HFFc6 (cell line): ENCODE data around the gene RPS25. TPM values are rescaled to one million over a fixed set of nuclear protein-coding genes. Genes with fewer than 3 reads are reported as not detected.
"Not testable (repeated sequence)": the region's sequence is repeated elsewhere in the genome, so short reads cannot be mapped to it uniquely, and the experiment has no call there.

Experiments used
- DNase-seq: peaks from one replicate; pipeline ENCODE4 v3.0.0-alpha.2; 2018
- H3K27ac Mint-ChIP-seq: 2 replicates; pipeline ENCODE4 v1.8.0; 2020; ENCODE audit warnings: mild to moderate bottlenecking, mixed read lengths
- H3K27me3 Mint-ChIP-seq: 2 replicates; pipeline ENCODE4 v1.8.0; 2021; ENCODE audit warnings: mild to moderate bottlenecking, moderate library complexity, mixed read lengths; ENCODE audit not compliant: insufficient read depth
- H3K36me3 Mint-ChIP-seq: 2 replicates; pipeline ENCODE4 v1.8.0; 2021; ENCODE audit warnings: low read depth, mixed read lengths
- H3K4me1 Mint-ChIP-seq: 2 replicates; pipeline ENCODE4 v1.8.0; 2020; ENCODE audit warnings: low read depth, mixed read lengths
- H3K4me3 Mint-ChIP-seq: 2 replicates; pipeline ENCODE4 v1.8.0; 2020; ENCODE audit warnings: mild to moderate bottlenecking, moderate library complexity, mixed read lengths
- H3K9me3 Mint-ChIP-seq: 2 replicates; pipeline ENCODE4 v1.8.0; 2020; ENCODE audit warnings: mild to moderate bottlenecking, mixed read lengths
- total RNA-seq, 6 experiments: library from RNA; stranded (reverse); fragmentation: NEBNext Ultra II Directional; extraction: Animal tissue kit (Norgen Biotek cat#: 25700); gene quantifications; 2 replicates in 1 of 6; 3 replicates in 5 of 6; pipeline ENCODE4 v1.2.3, GENCODE V29; 2021
- TF ChIP-seq, protein P1 (sequence below): fragments of 200-600 bp; sonication (generic); IDR thresholded peaks from 2 replicates; pipeline ENCODE4 v1.5.0; 2021; ENCODE audit warnings: antibody characterized with exemption, mild to moderate bottlenecking

The RPS25 gene
- total RNA-seq, 6 experiments from 2014 or later, result 699 to 981 (median 857) TPM

DNA sequence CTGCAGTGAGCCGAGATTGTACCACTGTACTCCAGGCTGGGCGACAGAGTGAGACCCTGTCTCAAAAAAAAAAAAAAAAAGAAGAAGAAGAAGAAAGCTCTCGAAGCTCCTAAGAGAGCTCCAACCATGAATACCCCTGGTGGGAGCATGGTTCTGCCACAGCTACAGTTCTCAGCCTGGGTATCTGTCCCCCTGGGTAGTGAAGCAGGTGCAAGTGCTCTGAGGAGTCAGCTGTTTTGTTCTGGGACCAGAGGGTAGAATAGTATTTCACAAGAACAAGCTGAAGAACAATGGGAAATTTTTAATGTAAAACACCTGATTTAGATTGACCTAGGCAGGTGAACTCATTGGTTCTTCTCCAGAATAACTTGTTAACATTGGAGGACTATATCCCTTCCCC, 43.1 kb upstream of the RPS25 start:
- peaks cover 35% of the 10 kb centered on the region for H3K4me1 Mint-ChIP-seq
- H3K27me3 Mint-ChIP-seq, result no peaks in the 10 kb centered on the region; the same call in 1 of the 2 replicates

GRCh38 chr11:119059128-119059527, 41.0 kb upstream of the RPS25 start:
- H3K4me3 Mint-ChIP-seq, H3K9me3 Mint-ChIP-seq, DNase-seq, H3K27ac Mint-ChIP-seq, H3K27me3 Mint-ChIP-seq: not testable (repeated sequence)
- peaks cover 39% of the 10 kb centered on the region for H3K4me1 Mint-ChIP-seq
- H3K36me3 Mint-ChIP-seq, result peaks cover 11% of the 10 kb centered on the region

More for the DNA sequence above, 43.1 kb upstream of the RPS25 start:
- no peaks in the 10 kb centered on the region for H3K9me3 Mint-ChIP-seq
- H3K27ac Mint-ChIP-seq, result no peak overlapping the region; the same call in 1 of the 2 replicates
- TF ChIP-seq, protein P1, sequence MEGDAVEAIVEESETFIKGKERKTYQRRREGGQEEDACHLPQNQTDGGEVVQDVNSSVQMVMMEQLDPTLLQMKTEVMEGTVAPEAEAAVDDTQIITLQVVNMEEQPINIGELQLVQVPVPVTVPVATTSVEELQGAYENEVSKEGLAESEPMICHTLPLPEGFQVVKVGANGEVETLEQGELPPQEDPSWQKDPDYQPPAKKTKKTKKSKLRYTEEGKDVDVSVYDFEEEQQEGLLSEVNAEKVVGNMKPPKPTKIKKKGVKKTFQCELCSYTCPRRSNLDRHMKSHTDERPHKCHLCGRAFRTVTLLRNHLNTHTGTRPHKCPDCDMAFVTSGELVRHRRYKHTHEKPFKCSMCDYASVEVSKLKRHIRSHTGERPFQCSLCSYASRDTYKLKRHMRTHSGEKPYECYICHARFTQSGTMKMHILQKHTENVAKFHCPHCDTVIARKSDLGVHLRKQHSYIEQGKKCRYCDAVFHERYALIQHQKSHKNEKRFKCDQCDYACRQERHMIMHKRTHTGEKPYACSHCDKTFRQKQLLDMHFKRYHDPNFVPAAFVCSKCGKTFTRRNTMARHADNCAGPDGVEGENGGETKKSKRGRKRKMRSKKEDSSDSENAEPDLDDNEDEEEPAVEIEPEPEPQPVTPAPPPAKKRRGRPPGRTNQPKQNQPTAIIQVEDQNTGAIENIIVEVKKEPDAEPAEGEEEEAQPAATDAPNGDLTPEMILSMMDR, result no peak
- no peaks in the 10 kb centered on the region; the same call in 1 of the 2 replicates for H3K36me3 Mint-ChIP-seq
- no peak overlapping the region for H3K4me3 Mint-ChIP-seq
- DNase-seq, result no peak

DNA sequence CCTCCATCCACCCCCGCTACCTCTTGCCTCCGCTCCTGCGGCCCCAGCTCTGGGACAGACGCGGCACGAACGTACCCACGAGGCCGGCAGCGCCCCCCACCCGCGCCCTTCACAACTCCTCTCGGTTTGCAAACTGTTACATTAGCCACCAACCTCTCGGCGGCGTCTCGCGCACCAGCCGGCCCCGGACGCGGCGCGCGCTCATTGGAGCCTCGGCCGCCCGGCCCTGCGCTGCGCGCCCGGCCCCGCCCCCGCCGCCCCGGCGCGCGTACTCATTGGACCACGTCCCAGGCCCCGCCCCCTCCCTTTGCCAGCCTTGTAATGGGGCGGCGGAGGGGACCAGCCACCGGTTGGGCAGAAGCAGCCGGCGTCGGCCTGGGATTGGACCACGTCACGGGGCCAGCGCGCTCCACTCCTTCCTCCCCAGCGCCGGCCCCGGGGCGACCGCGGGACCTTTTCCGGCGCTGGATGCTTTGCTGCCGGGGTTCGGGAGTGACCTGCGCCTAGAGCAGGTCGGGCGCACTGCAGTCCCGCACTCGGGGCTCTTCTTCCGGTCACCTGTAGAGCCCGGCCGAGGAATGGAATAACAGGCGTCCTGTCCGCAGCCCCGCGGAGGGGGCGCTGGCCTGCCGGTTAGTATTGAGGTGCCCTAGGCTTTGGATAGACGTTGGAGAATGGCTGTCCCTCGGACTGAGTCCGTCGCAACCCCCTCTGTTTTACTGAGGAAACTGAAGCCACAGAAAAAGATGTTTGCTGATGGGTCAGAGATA, 39.0 kb upstream of the RPS25 start, which contains the start of gene HYOU1:
HYOU1 (minus strand) TSS at position 206 of the 770 bp plus-strand sequence. CDS start 1,045 bp downstream, outside the sequence.
- peaks cover 30% of the 10 kb centered on the region for H3K4me1 Mint-ChIP-seq
- TF ChIP-seq, protein P1, result peak; percentile 34
- peak; percentile 93 for DNase-seq
- H3K4me3 Mint-ChIP-seq, result peak within 1 kb of the TSS; percentile 91
- peak within 1 kb of the TSS; percentile 92 for H3K27ac Mint-ChIP-seq
- H3K36me3 Mint-ChIP-seq, result peaks cover 28% of the 10 kb centered on the region
- H3K27me3 Mint-ChIP-seq, result peaks cover 1% of the 10 kb centered on the region; the same call in 1 of the 2 replicates
- no peaks in the 10 kb centered on the region for H3K9me3 Mint-ChIP-seq

- H3K36me3 Mint-ChIP-seq, result peaks cover 31% of the 10 kb centered on the region
- H3K27me3 Mint-ChIP-seq, result peaks cover 1% of the 10 kb centered on the region; the same call in 1 of the 2 replicates
- peak overlapping the region; percentile 92 for H3K27ac Mint-ChIP-seq
- H3K4me1 Mint-ChIP-seq, result peaks cover 29% of the 10 kb centered on the region
- TF ChIP-seq, protein P1, result no peak
- H3K9me3 Mint-ChIP-seq, result no peaks in the 10 kb centered on the region
- DNase-seq, result no peak
- peak overlapping the region; percentile 91 for H3K4me3 Mint-ChIP-seq
These were observed 38.4 kb upstream of the RPS25 start for GRCh38 chr11:119056421-119056999.

GRCh38 chr11:119055901-119056300, 37.8 kb upstream of the RPS25 start:
- Mint-ChIP-seq H3K27me3 (peaks cover 1% of the 10 kb centered on the region; the same call in 1 of the 2 replicates), H3K36me3 (peaks cover 37% of the 10 kb centered on the region), H3K4me1 (peaks cover 29% of the 10 kb centered on the region), H3K9me3 (no peaks in the 10 kb centered on the region), H3K27ac (peak overlapping the region; percentile 83), H3K4me3 (peak overlapping the region; percentile 91)
- peak; percentile 56 for DNase-seq
- TF ChIP-seq, protein P1, result peak; percentile 56

- Mint-ChIP-seq H3K36me3 (peaks cover 45% of the 10 kb centered on the region), H3K4me1 (peaks cover 29% of the 10 kb centered on the region)
These were observed 36.3 kb upstream of the RPS25 start for GRCh38 chr11:119054418-119054817.

More at GRCh38 chr11:119054418-119054817, 36.3 kb upstream of the RPS25 start:
- H3K27ac Mint-ChIP-seq, result no peak overlapping the region
- peaks cover 2% of the 10 kb centered on the region for H3K27me3 Mint-ChIP-seq
- no peak for DNase-seq
- no peaks in the 10 kb centered on the region for H3K9me3 Mint-ChIP-seq
- TF ChIP-seq, protein P1, result no peak
- no peak overlapping the region for H3K4me3 Mint-ChIP-seq
